Lung microvascular endothelial cell (primary cell): Measurements from ENCODE around the gene SLC10A6. TPM values are rescaled to one million over a fixed set of nuclear protein-coding genes. Genes with fewer than 3 reads are reported as not detected.

Experiments
- DNase-seq, 2 donors: peaks; one replicate each; pipeline versions ENCODE4 v3.0.0 to v3.0.0-alpha.2; 2010; ENCODE audit warnings: low read depth in 2 of 2
- total RNA-seq: library from RNA; depleted of rRNA; stranded (reverse); fragments of >200 nt; gene quantifications from 2 replicates; pipeline ENCODE4 v1.2.1, GENCODE V29; 2014

SLC10A6 gene
- total RNA-seq, 1 donor from 2014 or later, result 0.79 TPM

DNA sequence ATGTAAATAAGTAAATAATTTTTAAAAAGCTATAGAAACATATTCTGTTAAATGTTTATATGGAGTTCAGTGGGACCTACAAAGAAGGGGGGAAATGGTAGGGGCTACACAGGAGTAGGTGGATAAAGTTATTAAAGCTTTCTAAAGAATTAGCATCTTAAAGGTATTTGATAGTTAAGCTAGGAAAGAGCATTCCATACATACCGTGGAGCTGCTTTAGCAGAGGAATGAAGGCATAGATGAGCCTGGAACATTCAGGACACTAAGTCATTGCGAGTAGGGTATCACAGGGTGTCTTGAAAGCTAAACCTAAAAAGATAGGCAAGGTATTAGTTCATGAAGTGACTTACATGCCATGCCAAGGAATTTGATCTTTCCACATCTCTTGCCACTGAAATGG lies 60.4 kb downstream of the SLC10A6 start:
- DNase-seq, result no peak

DNA sequence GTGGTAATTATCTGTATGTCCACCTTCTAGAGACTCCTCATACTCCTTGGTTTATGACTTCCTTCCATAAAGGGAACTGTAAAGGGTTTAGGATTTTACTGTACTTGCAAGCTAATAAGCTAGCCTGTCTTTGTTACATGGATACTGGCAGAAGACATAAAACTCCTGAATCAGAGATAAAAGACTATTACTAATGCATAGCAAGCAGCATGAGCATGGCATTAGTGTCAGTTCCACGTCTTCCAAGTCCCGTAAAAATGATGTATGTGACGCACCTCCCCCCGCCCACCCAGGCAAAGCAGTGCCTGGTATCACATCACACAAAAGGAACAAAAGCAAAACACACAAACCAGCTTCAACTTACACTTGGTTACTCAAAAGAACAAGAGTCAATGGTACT lies 71.0 kb downstream of the SLC10A6 start:
- no peak for DNase-seq

DNA sequence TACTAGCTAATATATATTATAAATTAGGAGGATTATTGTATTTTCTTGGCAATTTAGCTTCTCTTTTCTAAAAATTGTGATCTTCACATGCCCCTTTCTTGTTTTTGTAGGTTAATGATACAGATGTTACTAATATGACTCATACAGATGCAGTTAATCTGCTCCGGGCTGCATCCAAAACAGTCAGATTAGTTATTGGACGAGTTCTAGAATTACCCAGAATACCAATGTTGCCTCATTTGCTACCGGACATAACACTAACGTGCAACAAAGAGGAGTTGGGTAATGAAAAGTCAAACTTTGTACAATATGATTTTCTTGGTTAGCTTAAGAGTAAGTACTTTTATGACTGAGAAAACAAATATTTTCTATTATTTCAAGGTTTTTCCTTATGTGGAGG lies 74.1 kb downstream of the SLC10A6 start:
- DNase-seq, result no peak

Other genes starting within 250 kb of the SLC10A6 start
- gene C4orf36, start 43.0 kb upstream of the SLC10A6 start, total RNA-seq, result not detected in 2 replicates
- gene AFF1, start 85.6 kb upstream of the SLC10A6 start, total RNA-seq, result 13.1 and 22.4 TPM in 2 replicates